HFF-Myc (cell line): ENCODE measurements around the gene OTULINL.

Source experiments
- DNase-seq: peaks from one replicate; pipeline ENCODE4 v3.0.0-alpha.2; 2011; ENCODE audit warnings: low read depth; ENCODE audit errors: extremely low read depth
- H3K4me3 ChIP-seq: replicated peaks from 2 replicates; pipeline ENCODE4 v1.5.1; 2011; ENCODE audit warnings: low read depth, mild to moderate bottlenecking, control low read depth, low read length
- CTCF ChIP-seq: IDR thresholded peaks from 2 replicates; pipeline ENCODE4 v1.5.1; 2012; ENCODE audit warnings: mild to moderate bottlenecking, low read depth, low read length, control low read depth; ENCODE audit errors: missing control alignments

OTULINL gene

GRCh38 chr5:14568333-14568732, 13.3 kb upstream of the OTULINL start:
- no peak for TF ChIP-seq CTCF
- H3K4me3 ChIP-seq = no peak overlapping the region

DNA sequence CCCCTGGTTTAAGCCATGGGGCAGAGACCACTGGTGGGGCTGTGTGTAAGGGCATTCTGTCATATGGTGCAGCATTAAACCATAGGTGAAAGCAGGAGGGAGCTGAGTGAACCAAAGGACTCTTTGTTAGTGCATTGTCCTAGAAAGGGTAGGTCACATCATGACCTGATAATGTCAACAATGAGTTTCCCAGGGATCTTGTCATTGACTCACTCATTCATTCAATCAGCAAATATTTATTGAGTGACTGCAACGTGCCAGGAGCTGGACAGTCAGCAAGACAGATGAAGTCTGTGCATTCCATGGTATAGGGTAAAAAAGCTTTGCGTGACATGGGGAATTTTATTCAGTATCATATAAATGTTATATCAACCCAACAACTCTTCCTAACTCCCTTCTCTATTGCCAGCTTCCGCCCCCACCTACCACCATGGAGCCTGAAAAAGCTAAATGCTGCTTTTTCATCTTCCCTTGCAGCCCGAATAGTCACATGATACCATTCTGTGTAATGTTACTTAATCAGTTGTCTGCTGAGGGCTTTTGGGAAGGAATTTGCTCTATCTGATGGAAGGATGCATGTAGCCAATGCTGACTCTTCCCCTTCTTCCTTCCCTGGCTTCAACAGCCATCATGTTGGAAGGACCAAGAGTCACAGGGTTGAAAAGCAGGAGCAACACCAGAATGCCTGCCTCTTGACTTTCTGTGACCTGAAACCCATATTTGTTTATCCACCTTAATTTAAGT, 11.5 kb upstream of the OTULINL start:
- no peak for TF ChIP-seq CTCF
- H3K4me3 ChIP-seq = no peak overlapping the region
- DNase-seq = no peak

More at GRCh38 chr5:14568333-14568732, 13.3 kb upstream of the OTULINL start:
- DNase-seq = no peak

DNA sequence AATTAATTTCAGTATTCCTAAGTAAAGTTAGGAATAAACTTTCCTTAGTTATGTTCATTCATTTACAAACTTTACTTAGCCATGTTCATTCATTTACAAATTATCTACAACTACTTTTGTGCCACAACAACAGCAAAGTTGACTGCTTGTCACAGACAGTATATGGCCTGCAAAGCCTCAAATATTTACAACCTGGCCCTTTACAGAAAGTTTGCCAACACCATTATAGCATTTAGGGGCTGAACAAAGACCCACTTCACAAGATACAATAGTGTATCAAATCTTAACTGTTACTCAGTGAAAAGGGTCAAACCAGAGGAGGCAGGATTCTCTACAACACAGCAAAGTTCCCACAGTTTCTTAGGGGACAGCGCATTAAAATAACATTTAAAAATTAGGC, 9.7 kb upstream of the OTULINL start:
- H3K4me3 ChIP-seq = no peak overlapping the region
- no peak for TF ChIP-seq CTCF
- DNase-seq = no peak

DNA sequence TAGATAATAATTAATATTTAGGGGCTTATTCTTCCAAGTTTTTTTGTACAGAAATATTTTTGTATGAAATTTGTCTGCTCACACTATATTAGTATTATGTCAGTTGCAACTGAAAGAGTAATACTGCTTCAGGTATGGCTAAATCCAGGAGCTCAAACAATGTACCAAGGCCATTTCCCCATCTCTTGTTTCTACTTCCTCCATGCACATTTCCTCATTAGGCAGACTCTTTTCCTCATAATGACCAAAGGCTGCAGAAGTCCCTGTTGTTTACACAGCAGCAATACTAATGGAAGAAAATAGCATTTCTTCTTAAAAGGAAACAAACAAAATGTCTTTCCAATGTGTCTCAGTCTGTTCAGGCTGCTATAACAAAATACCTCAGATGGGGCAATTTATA, 9.2 kb upstream of the OTULINL start:
- no peak overlapping the region for H3K4me3 ChIP-seq
- no peak for DNase-seq
- TF ChIP-seq CTCF = no peak

- no peak overlapping the region for H3K4me3 ChIP-seq
- TF ChIP-seq CTCF = no peak
- DNase-seq = no peak
Observed at GRCh38 chr5:14572836-14573235, 8.8 kb upstream of the OTULINL start.

DNA sequence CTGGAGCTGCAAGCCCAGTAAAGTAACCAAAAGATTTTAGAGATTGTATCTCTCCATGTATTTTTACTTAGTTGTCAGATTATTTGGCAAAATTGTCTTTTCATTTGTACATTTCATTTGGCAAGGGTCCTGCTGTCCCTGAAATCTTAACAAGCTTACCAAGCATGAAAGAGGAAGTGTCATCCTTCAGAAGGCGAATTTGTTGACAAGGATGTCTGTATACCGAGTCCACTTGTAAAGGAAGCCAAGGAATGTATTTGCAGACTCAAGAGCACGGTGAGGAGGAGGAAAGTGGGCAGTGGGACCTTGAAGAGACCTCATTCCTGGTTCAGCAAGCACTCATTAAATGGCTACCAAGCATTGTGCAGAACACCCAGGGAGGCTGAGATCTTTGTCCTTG, 7.5 kb upstream of the OTULINL start:
- no peak for TF ChIP-seq CTCF

GRCh38 chr5:14574891-14575508, 6.6 kb upstream of the OTULINL start:
- DNase-seq = no peak
- TF ChIP-seq CTCF = no peak
- no peak overlapping the region for H3K4me3 ChIP-seq

More for the DNA sequence above, 7.5 kb upstream of the OTULINL start:
- H3K4me3 ChIP-seq = no peak overlapping the region
- no peak for DNase-seq
